HG03196 (cell line): ENCODE measurements around the gene NFATC4.
"Not testable (repeated sequence)": the region's sequence is repeated elsewhere in the genome, so short reads cannot be mapped to it uniquely, and the experiment has no call there.

Experiments used
- ATAC-seq: cut with Tn5 transposase; IDR thresholded peaks from one replicate; pipeline ENCODE4 v1.9.1; 2021; ENCODE audit not compliant: unreplicated experiment

The NFATC4 gene

GRCh38 chr14:24387579-24387978, 19.6 kb downstream of the NFATC4 start:
- not testable (repeated sequence) for ATAC-seq

- ATAC-seq: no peak
Measured at GRCh38 chr14:24388474-24389179, 20.6 kb downstream of the NFATC4 start.

- no peak for ATAC-seq
Measured at GRCh38 chr14:24389226-24389848, 21.4 kb downstream of the NFATC4 start.

- no peak for ATAC-seq
Measured at GRCh38 chr14:24390701-24391468, 22.9 kb downstream of the NFATC4 start.

- no peak for ATAC-seq
Measured at GRCh38 chr14:24392325-24393091, 24.5 kb downstream of the NFATC4 start.

DNA sequence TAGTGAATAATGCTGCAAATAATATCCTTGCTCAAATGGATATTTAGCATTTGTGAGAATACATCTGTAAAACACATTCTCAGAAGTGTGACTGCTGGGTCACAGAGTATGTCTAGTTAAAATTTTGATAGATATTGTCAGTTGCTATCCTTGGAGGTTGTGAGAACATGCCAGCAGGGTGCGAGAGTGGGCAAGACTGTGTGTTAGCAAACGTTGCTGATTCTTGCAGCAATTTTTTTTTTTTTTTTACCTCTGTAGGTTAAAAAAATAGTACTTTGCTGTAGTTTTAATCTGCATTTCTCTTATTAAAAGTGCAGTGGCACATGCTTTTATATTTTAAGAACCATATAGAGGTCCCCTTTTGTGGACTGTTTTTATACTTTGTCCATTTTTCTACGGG, 26.3 kb downstream of the NFATC4 start:
- ATAC-seq: no peak

DNA sequence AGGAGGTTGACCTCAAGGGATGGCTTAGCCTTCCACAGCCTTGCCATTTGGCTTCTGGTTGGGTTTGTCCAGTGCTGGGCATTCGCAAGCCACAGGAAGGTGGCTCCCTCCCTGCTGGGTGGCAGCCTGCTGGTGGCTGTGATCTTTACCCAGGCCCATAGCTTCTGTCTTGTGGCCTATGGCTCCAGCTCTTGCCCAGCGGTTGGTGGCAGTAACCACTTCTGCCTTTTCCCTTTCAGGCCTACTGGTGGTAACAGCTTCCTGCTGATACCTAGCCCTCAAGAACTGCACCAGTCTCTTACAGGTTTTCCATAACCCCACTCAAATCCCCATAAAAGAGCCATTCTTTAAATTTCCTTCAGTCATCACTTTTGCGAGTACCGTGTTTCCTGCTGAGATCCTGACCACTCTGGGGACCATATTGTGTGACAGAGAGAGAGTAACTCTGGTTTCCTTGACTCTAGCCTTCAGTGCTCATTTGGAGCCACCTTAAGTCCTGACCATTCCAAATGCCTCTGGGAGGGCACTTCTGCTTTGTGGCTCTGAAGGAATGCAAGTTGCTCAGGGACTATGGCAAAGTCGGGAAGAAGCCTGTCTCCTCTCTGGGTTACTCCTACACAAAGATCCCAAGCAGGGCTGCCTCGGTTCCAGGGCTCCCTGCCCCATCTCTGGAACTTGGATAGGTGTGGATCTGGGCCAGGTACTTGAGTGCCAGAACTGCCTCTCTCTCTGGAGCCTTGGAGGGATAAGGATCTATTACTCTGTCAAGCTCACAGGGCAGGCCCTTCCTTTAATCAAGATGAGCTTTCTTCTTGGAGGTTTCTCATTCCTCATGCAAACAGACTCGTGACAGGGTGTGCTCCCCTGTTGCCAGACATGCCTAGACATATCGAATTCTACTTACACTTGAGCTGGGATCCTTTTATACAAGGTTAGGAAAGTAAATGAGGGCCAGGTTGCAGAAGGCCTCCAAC, 27.9 kb downstream of the NFATC4 start:
- ATAC-seq: no peak

GRCh38 chr14:24397639-24398292, 29.8 kb downstream of the NFATC4 start:
- ATAC-seq: no peak

DNA sequence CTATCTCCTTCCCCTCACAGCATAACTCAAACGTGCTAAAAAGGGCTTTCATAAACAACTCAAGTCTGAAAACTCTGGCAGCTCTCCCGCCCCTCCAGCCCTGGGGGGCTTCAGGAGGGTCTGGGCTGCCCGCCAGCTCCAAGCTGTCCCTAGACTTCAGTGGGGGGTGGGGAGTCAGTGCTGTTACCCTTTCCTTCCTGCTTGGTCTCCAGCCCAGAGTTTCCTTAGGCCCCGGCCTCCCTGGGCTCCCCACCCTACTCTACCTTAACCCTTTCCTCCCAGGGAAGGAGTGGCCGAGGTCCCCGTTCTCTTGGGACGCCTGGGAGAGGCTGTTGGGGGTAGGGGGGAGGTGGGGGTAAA, 30.3 kb downstream of the NFATC4 start:
- ATAC-seq: no peak

DNA sequence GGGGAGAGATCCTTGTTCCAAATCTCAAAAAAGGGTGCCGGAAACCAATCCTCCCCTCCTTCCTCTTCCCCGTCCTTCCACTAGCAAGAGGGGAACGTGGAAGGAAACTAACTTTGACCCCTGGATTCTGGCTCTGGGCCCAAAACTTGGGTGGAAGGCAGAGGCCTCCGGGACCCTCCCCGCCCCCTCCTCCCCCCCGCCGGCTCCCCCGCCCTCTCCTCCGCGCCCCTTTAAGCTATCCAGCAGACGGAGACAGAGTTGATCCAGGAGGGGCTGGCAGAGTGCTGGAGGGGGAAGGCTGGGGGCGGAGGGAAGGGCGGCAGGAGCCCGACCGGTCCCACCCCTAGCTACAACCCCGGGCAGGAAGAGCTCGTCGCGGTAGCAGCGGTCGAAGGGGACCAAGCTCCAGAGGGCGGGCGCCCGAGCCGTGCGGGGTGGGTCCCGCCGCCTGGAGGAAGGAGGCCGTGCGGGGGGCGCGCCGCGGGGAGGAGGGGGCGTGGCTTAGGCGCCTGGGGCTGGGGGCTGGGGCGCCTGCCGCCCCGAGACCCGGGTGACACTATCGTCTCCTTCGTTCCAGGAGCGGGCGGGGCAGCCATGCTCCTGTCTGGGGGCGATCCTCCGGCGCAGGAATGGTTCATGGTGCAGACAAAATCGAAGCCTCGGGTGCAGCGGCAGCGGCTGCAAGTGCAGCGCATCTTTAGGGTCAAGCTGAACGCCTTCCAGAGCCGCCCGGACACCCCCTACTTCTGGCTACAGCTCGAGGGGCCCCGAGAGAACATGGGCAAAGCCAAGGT, 30.9 kb downstream of the NFATC4 start, which contains the start of gene NYNRIN:
Gene NYNRIN (plus strand): TSS at position 351 of the 794 bp plus-strand sequence. CDS start 244 bp downstream, at position 595.
- no peak for ATAC-seq

DNA sequence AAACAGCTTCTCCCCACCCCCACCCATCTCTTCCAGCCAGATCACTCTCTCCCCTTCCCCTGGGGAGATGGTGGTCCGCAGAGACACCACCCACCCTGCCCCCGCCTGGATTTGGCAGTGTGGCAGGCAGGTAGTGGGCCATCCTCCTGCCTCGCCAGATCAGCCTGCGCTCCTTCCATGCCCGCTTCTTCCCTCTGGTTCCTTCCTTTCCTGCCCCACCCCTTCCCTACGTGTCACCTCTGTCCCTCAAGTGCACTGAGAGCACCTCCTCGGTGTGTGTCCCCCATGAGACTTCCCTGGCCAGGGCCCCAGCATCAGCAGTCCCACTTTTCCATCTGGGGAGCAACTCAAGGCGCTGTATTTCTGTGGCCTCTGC, 31.5 kb downstream of the NFATC4 start:
- ATAC-seq: no peak

DNA sequence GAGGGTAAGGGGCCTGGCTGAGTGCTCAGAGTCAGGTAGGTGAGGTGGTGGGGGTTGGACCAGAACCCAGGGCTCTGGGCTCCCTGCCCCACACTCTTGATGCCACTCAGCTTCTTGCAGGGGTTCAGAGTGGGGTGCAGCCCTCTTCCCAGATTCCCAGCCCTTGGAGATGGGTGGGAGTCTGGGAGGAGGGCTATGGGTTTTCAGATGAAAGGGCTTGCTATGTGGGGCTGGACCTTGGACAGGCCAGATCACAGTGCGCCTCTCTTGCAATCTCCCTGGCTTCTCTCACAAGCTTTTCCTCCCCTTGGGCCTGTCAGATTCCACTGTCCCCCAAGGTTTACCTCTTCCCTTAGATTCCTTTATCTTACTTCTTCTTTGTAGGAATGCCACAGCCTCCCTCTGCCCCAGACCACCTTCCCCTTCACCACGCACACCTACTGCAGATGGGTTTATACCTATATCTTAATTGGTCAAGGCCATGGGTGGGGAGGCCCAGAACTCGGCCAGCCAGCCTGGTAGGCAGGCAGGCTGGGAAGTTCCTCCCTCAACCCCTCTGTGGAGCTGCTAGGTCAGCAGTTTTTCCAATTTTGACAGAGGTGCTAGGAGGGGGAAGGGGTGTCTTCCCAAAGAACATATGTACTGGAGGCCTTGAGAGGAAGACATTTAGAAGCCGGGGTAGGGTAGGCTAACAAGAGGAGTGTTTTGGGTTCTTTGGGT, 32.2 kb downstream of the NFATC4 start:
- ATAC-seq: no peak

GRCh38 chr14:24401810-24402702, 34.1 kb downstream of the NFATC4 start:
- no peak for ATAC-seq

- ATAC-seq: no peak
Measured at GRCh38 chr14:24403294-24403998, 35.5 kb downstream of the NFATC4 start.

GRCh38 chr14:24404814-24405213, 36.8 kb downstream of the NFATC4 start:
- no peak for ATAC-seq

GRCh38 chr14:24406416-24406815, 38.4 kb downstream of the NFATC4 start:
- ATAC-seq: no peak
